HEK293T (cell line): ENCODE measurements around the gene ZNF836.

ENCODE experiments used
- CTCF ChIA-PET: fragments of 350-600 bp; formaldehyde crosslinking; extraction: SDS; loops from one replicate; lab custom pipeline; 2021; ENCODE audit warnings: antibody characterized with exemption, inconsistent platforms; lab: Yijun Ruan, JAX
- POLR2A ChIA-PET: fragments of 350-600 bp; formaldehyde crosslinking; extraction: SDS; loops from one replicate; lab custom pipeline; 2020; ENCODE audit warnings: antibody characterized with exemption, inconsistent platforms; lab: Yijun Ruan, JAX
- DNase-seq: peaks from one replicate; pipeline ENCODE4 v3.0.0; 2012; ENCODE audit warnings: mixed read lengths; ENCODE audit errors: extremely low spot score
- ARNT ChIP-seq: fragments of 450-650 bp; IDR thresholded peaks from 2 replicates; pipeline ENCODE4 v1.6.1; 2017; ENCODE audit warnings: mild to moderate bottlenecking
- BHLHE40 ChIP-seq: fragments of 450-650 bp; IDR thresholded peaks from 2 replicates; pipeline ENCODE4 v1.6.1; 2016; ENCODE audit warnings: mild to moderate bottlenecking, moderate library complexity, borderline replicate concordance
- CTBP1 ChIP-seq: fragments of 450-650 bp; IDR thresholded peaks from 2 replicates; pipeline ENCODE4 v1.6.1; 2016; ENCODE audit warnings: borderline replicate concordance
- ELF4 ChIP-seq: fragments of 450-650 bp; IDR thresholded peaks from 2 replicates; pipeline ENCODE4 v1.6.1; 2017; ENCODE audit warnings: antibody characterized with exemption
- FOXA1 ChIP-seq: fragments of 450-650 bp; IDR thresholded peaks from 2 replicates; pipeline ENCODE4 v1.6.1; 2016; ENCODE audit warnings: mild to moderate bottlenecking
- FOXK2 ChIP-seq: fragments of 450-650 bp; IDR thresholded peaks from 2 replicates; pipeline ENCODE4 v1.6.1; 2016; ENCODE audit warnings: mild to moderate bottlenecking
- FOXM1 ChIP-seq: fragments of 450-650 bp; IDR thresholded peaks from 2 replicates; pipeline ENCODE4 v1.6.1; 2017; ENCODE audit warnings: mild to moderate bottlenecking, borderline replicate concordance
- HDGF ChIP-seq: fragments of 450-650 bp; IDR thresholded peaks from 2 replicates; pipeline ENCODE4 v1.6.1; 2017; ENCODE audit warnings: antibody characterized with exemption, borderline replicate concordance
- L3MBTL2 ChIP-seq: fragments of 450-650 bp; conservative IDR thresholded peaks from 2 replicates; pipeline ENCODE4 v1.6.1; 2016; ENCODE audit warnings: mild to moderate bottlenecking
- LEF1 ChIP-seq: fragments of 450-650 bp; IDR thresholded peaks from 2 replicates; pipeline ENCODE4 v1.6.1; 2017; ENCODE audit warnings: mild to moderate bottlenecking, borderline replicate concordance
- NFRKB ChIP-seq: fragments of 450-650 bp; IDR thresholded peaks from 2 replicates; pipeline ENCODE4 v1.6.1; 2016; ENCODE audit warnings: mild to moderate bottlenecking, moderate library complexity
- SP1 ChIP-seq: fragments of 450-650 bp; IDR thresholded peaks from 2 replicates; pipeline ENCODE4 v1.6.1; 2017
- SUZ12 ChIP-seq: fragments of 450-650 bp; IDR thresholded peaks from 2 replicates; pipeline ENCODE4 v1.6.1; 2016; ENCODE audit warnings: mild to moderate bottlenecking
- TARDBP ChIP-seq: fragments of 450-650 bp; IDR thresholded peaks from 2 replicates; pipeline ENCODE4 v1.6.1; 2016
- ZNF384 ChIP-seq: fragments of 450-650 bp; IDR thresholded peaks from 2 replicates; pipeline ENCODE4 v1.6.1; 2016
- TF ChIP-seq, protein P1 (sequence below): fragments of 450-650 bp; IDR thresholded peaks from 2 replicates; pipeline ENCODE4 v1.6.1; 2016

ZNF836 gene

GRCh38 chr19:52172347-52172746 lies 926 bp upstream of the ZNF836 start:
- DNase-seq: no peak
- TF ChIP-seq SP1 (no peak), ELF4 (no peak)
- CTCF ChIA-PET: no interaction called here
- POLR2A ChIA-PET: interaction anchor here (1.8 kb wide), 1 partner anchor 17 kb away, joined by 5 read pairs; no protein-coding TSS in a partner anchor

DNA sequence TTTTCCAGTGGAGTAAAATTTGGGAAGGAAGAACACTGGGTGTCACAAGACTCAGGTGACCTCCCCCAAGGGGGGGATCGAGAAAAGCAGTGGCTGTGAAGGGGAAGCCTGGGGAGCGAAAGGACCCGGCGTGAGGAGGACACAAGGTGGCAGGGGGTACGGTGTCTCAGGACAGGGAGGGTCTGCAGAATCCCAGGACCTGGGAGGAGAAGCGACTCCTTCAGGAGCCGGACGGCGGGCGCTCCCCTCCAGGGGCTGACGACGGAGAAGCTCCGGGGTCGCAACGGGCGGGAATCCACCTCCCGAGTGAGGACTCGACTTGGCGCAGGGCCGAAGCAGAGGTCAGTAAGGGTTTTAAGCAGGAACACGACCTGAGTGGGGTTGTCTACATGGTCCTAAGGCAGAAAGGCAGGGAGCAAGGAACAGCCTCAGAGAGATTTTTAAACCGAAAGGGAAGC lies 529 bp downstream of the ZNF836 start:
- ChIA-PET POLR2A (interaction anchor here (1.8 kb wide), 1 partner anchor 18 kb away, joined by 5 read pairs; no protein-coding TSS in a partner anchor), CTCF (no interaction called here)
- TF ChIP-seq NFRKB (no peak), BHLHE40 (no peak), SP1 (no peak), LEF1 (no peak), FOXA1 (no peak), ELF4 (no peak), TARDBP (no peak), HDGF (no peak), FOXK2 (no peak), CTBP1 (no peak), ZNF384 (no peak), L3MBTL2 (no peak), FOXM1 (no peak), SUZ12 (no peak), ARNT (no peak)
- TF ChIP-seq, protein P1, sequence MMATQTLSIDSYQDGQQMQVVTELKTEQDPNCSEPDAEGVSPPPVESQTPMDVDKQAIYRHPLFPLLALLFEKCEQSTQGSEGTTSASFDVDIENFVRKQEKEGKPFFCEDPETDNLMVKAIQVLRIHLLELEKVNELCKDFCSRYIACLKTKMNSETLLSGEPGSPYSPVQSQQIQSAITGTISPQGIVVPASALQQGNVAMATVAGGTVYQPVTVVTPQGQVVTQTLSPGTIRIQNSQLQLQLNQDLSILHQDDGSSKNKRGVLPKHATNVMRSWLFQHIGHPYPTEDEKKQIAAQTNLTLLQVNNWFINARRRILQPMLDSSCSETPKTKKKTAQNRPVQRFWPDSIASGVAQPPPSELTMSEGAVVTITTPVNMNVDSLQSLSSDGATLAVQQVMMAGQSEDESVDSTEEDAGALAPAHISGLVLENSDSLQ: no peak
- no peak for DNase-seq

DNA sequence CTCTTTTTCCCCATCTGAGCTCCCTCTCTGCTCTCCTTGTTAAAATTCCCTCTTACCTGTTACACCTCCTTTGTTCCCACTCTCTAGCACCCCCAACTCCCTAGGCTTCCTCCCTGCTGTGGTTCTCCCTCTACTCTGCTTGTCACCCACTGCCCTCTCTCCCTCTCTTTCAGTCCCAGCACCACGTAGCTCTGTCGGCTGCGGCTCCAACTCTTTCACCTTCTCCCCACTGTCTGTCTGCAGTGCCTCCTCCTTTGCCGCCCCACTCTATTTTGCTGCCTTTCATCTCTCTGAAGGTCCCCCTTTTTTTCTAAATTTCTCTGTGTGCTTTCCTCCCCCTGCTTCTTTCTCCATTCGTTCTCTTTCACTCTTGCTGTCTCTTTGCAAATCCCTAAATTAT lies 1.1 kb downstream of the ZNF836 start:
- TF ChIP-seq SUZ12 (no peak), NFRKB (no peak), L3MBTL2 (no peak), SP1 (no peak), TARDBP (no peak), BHLHE40 (no peak), ZNF384 (no peak), CTBP1 (no peak), FOXA1 (no peak), ARNT (no peak), ELF4 (no peak), LEF1 (no peak), HDGF (no peak), FOXK2 (no peak), FOXM1 (no peak)
- TF ChIP-seq, protein P1: no peak
- DNase-seq: no peak
- ChIA-PET CTCF (no interaction called here), POLR2A (no interaction called here)

DNA sequence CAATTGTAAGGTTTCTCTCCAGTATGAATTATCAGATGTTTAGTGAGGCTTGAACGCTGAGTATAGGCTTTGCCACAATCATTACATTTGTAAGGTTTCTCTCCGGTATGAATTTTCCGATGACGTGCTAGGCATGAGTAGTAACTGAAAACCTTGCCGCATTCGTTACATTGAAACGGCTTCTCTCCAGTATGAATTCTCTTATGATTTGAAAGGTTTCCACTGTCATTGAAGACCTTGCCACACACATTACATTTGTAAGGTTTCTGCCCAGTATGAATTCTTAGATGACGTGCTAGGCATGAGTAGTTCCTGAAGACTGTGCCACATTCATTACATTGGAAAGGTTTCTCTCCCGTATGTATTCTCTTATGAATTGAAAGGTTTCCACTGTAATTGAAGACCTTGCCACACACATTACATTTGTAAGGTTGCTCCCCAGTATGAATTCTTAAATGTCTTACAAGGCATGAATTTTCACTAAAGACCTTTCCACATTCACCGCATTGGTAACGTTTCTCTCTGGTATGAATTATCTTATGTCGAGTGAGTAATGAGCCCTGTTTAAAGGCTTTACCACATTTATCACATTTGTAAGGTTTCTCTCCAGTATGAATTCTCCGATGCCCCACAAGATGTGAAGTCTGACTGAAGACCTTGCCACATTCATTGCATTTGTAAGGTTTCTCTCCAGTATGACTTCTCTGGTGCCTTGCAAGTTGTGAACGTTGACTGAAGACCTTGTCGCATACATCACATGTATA lies 15.6 kb downstream of the ZNF836 start:
- CTCF ChIA-PET: no interaction called here
- DNase-seq: no peak
- TF ChIP-seq FOXM1: no peak
- POLR2A ChIA-PET: no interaction called here

- no peak for DNase-seq
- ChIA-PET POLR2A (no interaction called here), CTCF (no interaction called here)
- TF ChIP-seq ARNT (no peak), SUZ12 (no peak)
These were observed 23.2 kb downstream of the ZNF836 start for GRCh38 chr19:52148256-52148655.

DNA sequence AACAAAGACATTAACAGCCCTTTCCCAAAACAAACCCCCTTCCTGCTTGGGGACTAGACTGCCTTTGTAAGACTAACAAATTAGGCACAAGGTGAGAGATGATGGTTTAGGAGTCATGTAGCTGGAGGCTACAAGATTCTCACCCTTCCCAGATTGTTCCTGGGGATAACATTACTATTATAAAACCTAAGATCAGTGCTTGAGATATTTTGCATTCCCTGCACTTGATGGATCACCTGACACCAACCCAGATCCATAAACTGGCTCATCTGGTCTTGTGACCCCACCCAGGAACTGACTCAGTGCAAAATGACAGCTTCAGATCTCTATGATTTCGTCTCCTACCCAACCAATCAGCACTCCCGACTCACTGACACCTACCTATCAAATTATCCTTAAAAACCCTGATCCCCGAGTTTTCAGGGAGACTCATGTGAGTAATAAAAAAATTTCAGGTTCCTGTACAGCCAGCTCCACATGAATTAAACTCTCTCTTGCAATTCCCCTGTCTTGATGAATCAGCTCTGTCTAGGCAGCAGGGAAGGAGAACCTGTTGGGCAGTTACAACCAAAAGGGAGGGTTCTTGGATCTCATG lies 29.3 kb downstream of the ZNF836 start:
- TF ChIP-seq CTBP1 (no peak), SUZ12 (no peak), HDGF (no peak), LEF1 (no peak), SP1 (no peak), L3MBTL2 (no peak), NFRKB (no peak), FOXA1 (no peak)
- TF ChIP-seq, protein P1: no peak
- POLR2A ChIA-PET: interaction anchor here (0.6 kb wide), 1 partner anchor 47 kb away, joined by 3 read pairs; the partner anchor contains the start of gene PPP2R1A
- CTCF ChIA-PET: interaction anchor here (0.9 kb wide), 1 partner anchor 47 kb away, joined by 4 read pairs; no protein-coding TSS in a partner anchor
- DNase-seq: no peak
